ENCODE data around the gene ALOX5.

- TF ChIP-seq EP300 (IDR thresholded peaks at IDR 0.05) (no peak), POLR2A (IDR thresholded peaks at IDR 0.05) (no peak), CTCF (IDR thresholded peaks at IDR 0.05) (no peak)
Measured at GRCh38 chr10:45376371-45376801, 2.4 kb downstream of the ALOX5 start.
